HCT116 (cell line): Measurements from ENCODE around the gene VPS33B.

Experiments
- EGR1 ChIP-seq: IDR thresholded peaks from 2 replicates; pipeline ENCODE4 v1.6.1; 2012; ENCODE audit warnings: low read depth
- ELF1 ChIP-seq: IDR thresholded peaks from 2 replicates; pipeline ENCODE4 v1.6.1; 2012; ENCODE audit warnings: low read depth, borderline replicate concordance
- EZH2 ChIP-seq: fragments of 200-600 bp; sonication (generic); IDR thresholded peaks from 2 replicates; pipeline ENCODE4 v1.6.1; 2017; ENCODE audit warnings: antibody characterized with exemption, mixed run types
- JUND ChIP-seq: IDR thresholded peaks from 2 replicates; pipeline ENCODE4 v1.6.1; 2012
- POLR2A ChIP-seq: IDR thresholded peaks from 2 replicates; pipeline ENCODE4 v1.7.0; 2011; ENCODE audit warnings: borderline replicate concordance; ENCODE audit not compliant: insufficient read depth, insufficient read length; ENCODE audit errors: extremely low read depth
- POLR2AphosphoS5 ChIP-seq: IDR thresholded peaks from 2 replicates; pipeline ENCODE4 v1.6.1; 2011; ENCODE audit warnings: mild to moderate bottlenecking, low read depth, low read length, moderate library complexity
- RAD21 ChIP-seq: IDR thresholded peaks from 2 replicates; pipeline ENCODE4 v1.6.1; 2012; ENCODE audit warnings: low read depth, mild to moderate bottlenecking
- SIN3A ChIP-seq: IDR thresholded peaks from 2 replicates; pipeline ENCODE4 v1.6.1; 2012; ENCODE audit warnings: low read depth
- SP1 ChIP-seq: IDR thresholded peaks from 2 replicates; pipeline ENCODE4 v1.6.1; 2012; ENCODE audit warnings: low read depth
- TCF7L2 ChIP-seq: IDR thresholded peaks from 2 replicates; pipeline ENCODE4 v1.7.0; 2011; ENCODE audit warnings: borderline replicate concordance, inconsistent platforms; ENCODE audit not compliant: insufficient read depth, insufficient read length; ENCODE audit errors: extremely low read depth
- TF ChIP-seq, protein P1 (sequence below), 3 experiments: fragments of 200-600 bp in 1 of 3; sonication (generic) in 1 of 3; IDR thresholded peaks in 2 of 3; conservative IDR thresholded peaks in 1 of 3; 2 replicates each; pipeline ENCODE4 v1.5.1; 2012 to 2017; ENCODE audit warnings: low read depth in 2 of 3, low read length in 2 of 3, antibody characterized with exemption in 1 of 3, borderline replicate concordance in 1 of 3, control low read depth in 1 of 3, mild to moderate bottlenecking in 1 of 3, mixed read lengths in 1 of 3, mixed run types in 1 of 3, moderate library complexity in 1 of 3; ENCODE audit not compliant: insufficient read depth in 1 of 3
- TF ChIP-seq, protein P2 (sequence below): IDR thresholded peaks from 2 replicates; pipeline ENCODE4 v1.6.1; 2012

DNA sequence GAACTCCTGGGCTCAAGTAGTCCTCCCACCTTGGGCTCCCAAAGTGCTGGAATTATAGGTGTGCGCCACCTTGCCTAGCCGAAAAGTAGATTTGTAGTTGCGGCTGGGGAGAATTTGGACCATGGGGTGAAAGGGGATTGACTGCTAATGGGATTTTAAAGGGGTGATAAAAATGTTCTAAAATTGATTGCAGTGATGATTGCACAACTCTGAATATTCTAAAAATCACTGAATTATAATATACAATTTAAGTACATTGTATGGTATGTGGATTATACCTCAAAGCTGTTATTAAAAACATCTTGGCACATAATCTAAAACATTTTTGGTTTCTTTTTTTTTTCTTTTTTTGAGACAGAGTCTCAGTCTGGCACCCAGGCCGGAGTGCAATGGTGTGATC, 31.9 kb downstream of the VPS33B start:
- no peak for TF ChIP-seq SP1
- TF ChIP-seq, protein P1, sequence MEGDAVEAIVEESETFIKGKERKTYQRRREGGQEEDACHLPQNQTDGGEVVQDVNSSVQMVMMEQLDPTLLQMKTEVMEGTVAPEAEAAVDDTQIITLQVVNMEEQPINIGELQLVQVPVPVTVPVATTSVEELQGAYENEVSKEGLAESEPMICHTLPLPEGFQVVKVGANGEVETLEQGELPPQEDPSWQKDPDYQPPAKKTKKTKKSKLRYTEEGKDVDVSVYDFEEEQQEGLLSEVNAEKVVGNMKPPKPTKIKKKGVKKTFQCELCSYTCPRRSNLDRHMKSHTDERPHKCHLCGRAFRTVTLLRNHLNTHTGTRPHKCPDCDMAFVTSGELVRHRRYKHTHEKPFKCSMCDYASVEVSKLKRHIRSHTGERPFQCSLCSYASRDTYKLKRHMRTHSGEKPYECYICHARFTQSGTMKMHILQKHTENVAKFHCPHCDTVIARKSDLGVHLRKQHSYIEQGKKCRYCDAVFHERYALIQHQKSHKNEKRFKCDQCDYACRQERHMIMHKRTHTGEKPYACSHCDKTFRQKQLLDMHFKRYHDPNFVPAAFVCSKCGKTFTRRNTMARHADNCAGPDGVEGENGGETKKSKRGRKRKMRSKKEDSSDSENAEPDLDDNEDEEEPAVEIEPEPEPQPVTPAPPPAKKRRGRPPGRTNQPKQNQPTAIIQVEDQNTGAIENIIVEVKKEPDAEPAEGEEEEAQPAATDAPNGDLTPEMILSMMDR (IDR thresholded peaks at IDR 0.05 in 2 of 3, conservative IDR thresholded peaks at IDR 0.05 in 1 of 3; ENCODE audit: borderline replicate concordance in 1 of 3, insufficient read depth in 1 of 3, low read depth in 2 of 3, low read length in 2 of 3), result no peak
- no peak for TF ChIP-seq EZH2
- no peak for TF ChIP-seq POLR2AphosphoS5
- no peak for TF ChIP-seq JUND
- no peak for TF ChIP-seq POLR2A
- TF ChIP-seq, protein P2, sequence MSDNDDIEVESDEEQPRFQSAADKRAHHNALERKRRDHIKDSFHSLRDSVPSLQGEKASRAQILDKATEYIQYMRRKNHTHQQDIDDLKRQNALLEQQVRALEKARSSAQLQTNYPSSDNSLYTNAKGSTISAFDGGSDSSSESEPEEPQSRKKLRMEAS, result no peak
- TF ChIP-seq EGR1, result no peak
- TF ChIP-seq ELF1, result no peak
- TF ChIP-seq SIN3A, result no peak
- no peak for TF ChIP-seq TCF7L2
- no peak for TF ChIP-seq RAD21
